ENCODE data around the gene AK2. TPM values are rescaled to one million over a fixed set of nuclear protein-coding genes. Genes with fewer than 3 reads are reported as not detected.

AK2 gene
- total and polyA plus RNA-seq, 2 donors (not counting 3 experiments of a cell fraction or from before 2014, with no cell fraction given) = 107 to 134 TPM

DNA sequence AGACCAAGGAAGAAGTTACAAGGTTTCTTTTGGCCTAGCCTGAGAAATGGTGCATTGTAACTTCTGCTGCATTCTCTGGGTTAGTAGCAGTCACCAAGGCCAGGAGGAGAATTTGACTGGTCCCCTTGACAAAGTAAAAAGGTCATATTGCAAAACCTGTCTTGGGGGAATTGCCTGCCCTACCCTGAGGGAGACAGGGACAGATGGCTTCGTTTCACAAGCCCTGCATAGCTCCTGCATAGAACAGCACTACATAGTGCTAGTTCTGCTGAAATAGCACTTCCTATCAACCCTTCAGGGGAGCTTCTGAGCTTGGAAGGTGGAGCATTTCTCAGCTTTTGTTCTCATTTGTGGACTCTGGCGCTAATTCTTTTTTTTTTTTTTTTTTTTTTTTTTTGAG, 20.4 kb upstream of the AK2 start:
- ChIA-PET POLR2A (interaction anchor here (0.6 to 0.8 kb wide), 3 partner anchors 65 to 166 kb away, joined by 3 to 5 read pairs (median 4); no protein-coding TSS in a partner anchor), CTCF (interaction anchor here (0.9 to 4.6 kb wide), 10 partner anchors 10 to 181 kb away, joined by 3 to 72 read pairs (median 5); no protein-coding TSS in a partner anchor)
- H3K79me2 ChIP-seq (ENCODE audit: control insufficient read depth, insufficient read depth, low read length) = no peaks in the 10 kb centered on the region
- H4K20me1 ChIP-seq (replicated peaks; ENCODE audit: control insufficient read depth, extremely low read depth, insufficient read depth, low read length) = no peaks in the 10 kb centered on the region
- H3K9me3 ChIP-seq (replicated peaks; ENCODE audit: control insufficient read depth, insufficient read depth, low read length) = no peaks in the 10 kb centered on the region
- H2AFZ ChIP-seq (ENCODE audit: low read depth, low read length) = no peak overlapping the region
- H3K4me1 ChIP-seq (ENCODE audit: control insufficient read depth, extremely low read depth, insufficient read depth, low read length) = peaks cover 2% of the 10 kb centered on the region
- no peak for TF ChIP-seq JUN (IDR thresholded peaks at IDR 0.05; ENCODE audit: borderline replicate concordance, insufficient read depth, insufficient read length, low read depth)
- TF ChIP-seq GATA2 (IDR thresholded peaks at IDR 0.05; ENCODE audit: insufficient read depth, insufficient read length, low read depth, low read length) = no peak
- TF ChIP-seq FOS (IDR thresholded peaks at IDR 0.05; ENCODE audit: borderline replicate concordance, insufficient read depth, low read length) = no peak
- TF ChIP-seq, protein P1, sequence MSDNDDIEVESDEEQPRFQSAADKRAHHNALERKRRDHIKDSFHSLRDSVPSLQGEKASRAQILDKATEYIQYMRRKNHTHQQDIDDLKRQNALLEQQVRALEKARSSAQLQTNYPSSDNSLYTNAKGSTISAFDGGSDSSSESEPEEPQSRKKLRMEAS (IDR thresholded peaks at IDR 0.05; ENCODE audit: insufficient read depth, insufficient read length) = no peak
- TF ChIP-seq POLR2A (IDR thresholded peaks at IDR 0.05; ENCODE audit: low read depth, low read length) = no peak
- TF ChIP-seq POLR2AphosphoS5 (IDR thresholded peaks at IDR 0.05; ENCODE audit: insufficient read depth, low read depth, low read length) = no peak
- TF ChIP-seq CTCF (IDR thresholded peaks at IDR 0.05; ENCODE audit: extremely low read depth in 1 of 2, insufficient read depth in 1 of 2, low read depth in 1 of 2, low read length in 2 of 2) = no peak
- no peak for TF ChIP-seq EZH2 (IDR thresholded peaks at IDR 0.05; ENCODE audit: borderline replicate concordance, low read depth, low read length, severe bottlenecking)
- TF ChIP-seq MYC (IDR thresholded peaks at IDR 0.05; ENCODE audit: low read depth, low read length) = no peak
- BruUV-seq (replicated peaks) = no TSS peak
- dilution Hi-C loops (cut with MboI; ENCODE audit: extremely low pct_ligation_motif_present, low sequenced_read_pairs) = no loop called here
- intact Hi-C loops (cut with micrococcal nuclease) = no loop called here
- DNase-seq (ENCODE audit: low read depth, low spot score) (no peak), FAIRE-seq (no peak)
- no peaks in the 10 kb centered on the region for H3K36me3 ChIP-seq (ENCODE audit: control insufficient read depth in 2 of 2, extremely low read depth in 1 of 2, insufficient read depth in 2 of 2, low read length in 2 of 2)
- no peaks in the 10 kb centered on the region for H3K9me1 ChIP-seq (replicated peaks; ENCODE audit: control insufficient read depth, extremely low read depth, insufficient read depth, low read length)
- no peak overlapping the region for H3K4me2 ChIP-seq (ENCODE audit: insufficient read depth, low read length)
- no peak overlapping the region for H3K4me3 ChIP-seq (replicated peaks in 1 of 3; ENCODE audit: insufficient read depth in 1 of 3, low read depth in 1 of 3, low read length in 3 of 3)
- no peaks in the 10 kb centered on the region for H3K27me3 ChIP-seq (ENCODE audit: control insufficient read depth in 2 of 2, insufficient read depth in 2 of 2, low read length in 2 of 2)
- H3K27ac ChIP-seq (ENCODE audit: insufficient read depth, low read depth, low read length) = no peak overlapping the region
- H3K9ac ChIP-seq (replicated peaks; ENCODE audit: extremely low read depth, insufficient read depth, low read length) = no peak overlapping the region
